Measurements from ENCODE around the gene MARK3. TPM values are rescaled to one million over a fixed set of nuclear protein-coding genes. Genes with fewer than 3 reads are reported as not detected.

MARK3 gene
- total RNA-seq, 1 donor from 2014 or later = 124 TPM

DNA sequence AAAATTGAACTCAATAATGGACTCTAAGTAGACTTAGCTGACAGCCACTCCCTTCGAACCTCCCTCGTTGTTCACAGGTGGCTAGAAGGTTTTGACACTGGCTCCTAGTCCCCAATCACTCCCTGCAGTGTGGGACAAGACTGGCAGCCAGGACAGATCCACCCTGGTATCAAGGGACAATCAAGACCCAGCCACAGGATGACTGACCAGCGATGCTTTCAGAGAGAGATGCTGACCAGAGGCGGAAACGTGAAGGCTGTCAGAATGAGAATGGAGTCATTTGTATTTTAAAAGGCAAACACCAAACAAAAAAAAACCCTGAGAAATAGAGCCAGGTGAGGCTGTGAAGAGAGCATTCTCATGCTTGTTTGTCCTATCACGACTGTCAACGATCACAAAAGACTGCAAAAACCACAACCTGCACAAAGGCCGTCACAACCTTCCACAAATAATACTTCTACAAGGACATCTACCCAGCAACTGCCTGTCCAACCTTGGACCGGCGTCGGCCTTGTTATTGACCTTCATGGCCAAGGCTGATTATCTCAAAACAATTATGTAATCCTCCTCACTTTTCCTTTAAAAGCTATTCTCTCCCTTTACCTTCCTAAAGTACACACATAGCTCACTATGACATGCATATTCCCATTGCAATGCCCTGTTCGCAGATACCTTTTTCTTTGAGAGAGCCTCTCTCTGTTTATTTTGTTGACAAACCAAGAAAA is 38.0 kb upstream of the MARK3 start:
- Histone ChIP-seq H3K79me2 (ENCODE audit: insufficient read depth, low read length) (peaks cover 2% of the 10 kb centered on the region), H3K4me1 (ENCODE audit: insufficient read depth, low read length) (no peaks in the 10 kb centered on the region), H3K9ac (ENCODE audit: low read length) (no peak overlapping the region), H2AFZ (ENCODE audit: low read depth, low read length) (no peak overlapping the region), H3K4me3 (ENCODE audit: insufficient read depth, low read depth, low read length) (no peak overlapping the region), H3K36me3 (ENCODE audit: insufficient read depth, low read length) (peaks cover 28% of the 10 kb centered on the region), H3K9me3 (ENCODE audit: insufficient read depth, low read depth, low read length) (no peaks in the 10 kb centered on the region), H3K27me3 (ENCODE audit: insufficient read depth, low read length) (no peaks in the 10 kb centered on the region), H3K27ac (ENCODE audit: low read depth, low read length) (no peak overlapping the region), H3K4me2 (ENCODE audit: low read length) (no peak overlapping the region), H4K20me1 (ENCODE audit: insufficient read depth, low read length) (peaks cover 30% of the 10 kb centered on the region)
- peaks cover 8% of the 10 kb centered on the region for H3K36me3 Mint-ChIP-seq (ENCODE audit: low read depth, unreplicated experiment)
- no peak overlapping the region for H3K27ac Mint-ChIP-seq (ENCODE audit: unreplicated experiment)
- DNase-seq (ENCODE audit: low read depth) = no peak
- H3K4me1 Mint-ChIP-seq (ENCODE audit: low read depth, unreplicated experiment) = peaks cover 8% of the 10 kb centered on the region
- no peak for FAIRE-seq
- no peak for TF ChIP-seq EZH2 (IDR thresholded peaks at IDR 0.05; ENCODE audit: insufficient read depth, low read length)
- no peak for TF ChIP-seq CTCF (IDR thresholded peaks at IDR 0.05; ENCODE audit: insufficient read depth, low read depth, low read length)
- H3K27me3 Mint-ChIP-seq (ENCODE audit: low read depth, unreplicated experiment) = no peaks in the 10 kb centered on the region
- peaks cover 2% of the 10 kb centered on the region for H3K9me3 Mint-ChIP-seq (ENCODE audit: unreplicated experiment)
- no peak overlapping the region for H3K4me3 Mint-ChIP-seq (ENCODE audit: unreplicated experiment)

- Mint-ChIP-seq H3K36me3 (ENCODE audit: low read depth, unreplicated experiment) (peaks cover 8% of the 10 kb centered on the region), H3K9me3 (ENCODE audit: unreplicated experiment) (peaks cover 2% of the 10 kb centered on the region), H3K4me3 (ENCODE audit: unreplicated experiment) (no peak overlapping the region), H3K27ac (ENCODE audit: unreplicated experiment) (no peak overlapping the region), H3K27me3 (ENCODE audit: low read depth, unreplicated experiment) (no peaks in the 10 kb centered on the region), H3K4me1 (ENCODE audit: low read depth, unreplicated experiment) (peaks cover 8% of the 10 kb centered on the region)
- H3K36me3 ChIP-seq (ENCODE audit: insufficient read depth, low read length) = peaks cover 19% of the 10 kb centered on the region
- no peak overlapping the region for H2AFZ ChIP-seq (ENCODE audit: low read depth, low read length)
- no peak overlapping the region for H3K9ac ChIP-seq (ENCODE audit: low read length)
- no peak overlapping the region for H3K4me2 ChIP-seq (ENCODE audit: low read length)
- H4K20me1 ChIP-seq (ENCODE audit: insufficient read depth, low read length) = peaks cover 22% of the 10 kb centered on the region
- H3K27me3 ChIP-seq (ENCODE audit: insufficient read depth, low read length) = no peaks in the 10 kb centered on the region
- no peak overlapping the region for H3K4me3 ChIP-seq (ENCODE audit: insufficient read depth, low read depth, low read length)
- H3K27ac ChIP-seq (ENCODE audit: low read depth, low read length) = no peak overlapping the region
- peak; percentile 60 for DNase-seq (ENCODE audit: low read depth)
- no peaks in the 10 kb centered on the region for H3K9me3 ChIP-seq (ENCODE audit: insufficient read depth, low read depth, low read length)
- no peak for FAIRE-seq
- H3K4me1 ChIP-seq (ENCODE audit: insufficient read depth, low read length) = no peaks in the 10 kb centered on the region
- no peak for TF ChIP-seq EZH2 (IDR thresholded peaks at IDR 0.05; ENCODE audit: insufficient read depth, low read length)
- TF ChIP-seq CTCF (IDR thresholded peaks at IDR 0.05; ENCODE audit: insufficient read depth, low read depth, low read length) = no peak
- no peaks in the 10 kb centered on the region for H3K79me2 ChIP-seq (ENCODE audit: insufficient read depth, low read length)
These were observed 37.1 kb upstream of the MARK3 start for GRCh38 chr14:103348154-103348553.

GRCh38 chr14:103349982-103350381 is 35.2 kb upstream of the MARK3 start:
- Histone ChIP-seq H2AFZ (ENCODE audit: low read depth, low read length) (no peak overlapping the region), H3K4me3 (ENCODE audit: insufficient read depth, low read depth, low read length) (no peak overlapping the region), H3K36me3 (ENCODE audit: insufficient read depth, low read length) (peaks cover 1% of the 10 kb centered on the region), H3K27ac (ENCODE audit: low read depth, low read length) (no peak overlapping the region), H3K27me3 (ENCODE audit: insufficient read depth, low read length) (no peaks in the 10 kb centered on the region), H4K20me1 (ENCODE audit: insufficient read depth, low read length) (peaks cover 4% of the 10 kb centered on the region), H3K4me2 (ENCODE audit: low read length) (no peak overlapping the region), H3K9me3 (ENCODE audit: insufficient read depth, low read depth, low read length) (no peaks in the 10 kb centered on the region), H3K4me1 (ENCODE audit: insufficient read depth, low read length) (no peaks in the 10 kb centered on the region), H3K9ac (ENCODE audit: low read length) (no peak overlapping the region), H3K79me2 (ENCODE audit: insufficient read depth, low read length) (no peaks in the 10 kb centered on the region)
- H3K9me3 Mint-ChIP-seq (ENCODE audit: unreplicated experiment) = peaks cover 4% of the 10 kb centered on the region
- no peak for DNase-seq (ENCODE audit: low read depth)
- no peak for FAIRE-seq
- no peak overlapping the region for H3K4me3 Mint-ChIP-seq (ENCODE audit: unreplicated experiment)
- no peaks in the 10 kb centered on the region for H3K36me3 Mint-ChIP-seq (ENCODE audit: low read depth, unreplicated experiment)
- H3K27ac Mint-ChIP-seq (ENCODE audit: unreplicated experiment) = no peak overlapping the region
- H3K27me3 Mint-ChIP-seq (ENCODE audit: low read depth, unreplicated experiment) = no peaks in the 10 kb centered on the region
- H3K4me1 Mint-ChIP-seq (ENCODE audit: low read depth, unreplicated experiment) = peaks cover 4% of the 10 kb centered on the region
- TF ChIP-seq EZH2 (IDR thresholded peaks at IDR 0.05; ENCODE audit: insufficient read depth, low read length) = no peak
- TF ChIP-seq CTCF (IDR thresholded peaks at IDR 0.05; ENCODE audit: insufficient read depth, low read depth, low read length) = no peak
